Osteocyte (in vitro differentiated cells): ENCODE results near the gene RBP2. TPM values are rescaled to one million over a fixed set of nuclear protein-coding genes. Genes with fewer than 3 reads are reported as not detected.

ENCODE experiments used
- total RNA-seq: library from RNA; stranded (reverse); gene quantifications from 2 replicates; pipeline ENCODE4 v1.2.1, GENCODE V29; 2021

The RBP2 gene
- total RNA-seq, 1 donor from 2014 or later = not detected

Other genes with a start within 250 kb of the RBP2 start
- 30.4 and 35.8 TPM in 2 replicates for gene MRPS22, start 132.5 kb downstream of the RBP2 start, total RNA-seq
- 171 and 178 TPM in 2 replicates for gene COPB2, start 86.9 kb downstream of the RBP2 start, total RNA-seq
- gene RBP1, start 63.2 kb upstream of the RBP2 start, total RNA-seq = 6.4 and 7.3 TPM in 2 replicates
- gene NMNAT3, start 201.5 kb upstream of the RBP2 start, total RNA-seq = 2.2 and 2.5 TPM in 2 replicates